Parietal lobe (tissue), 1 donor: ENCODE data around the gene FDCSP. TPM values are rescaled to one million over a fixed set of nuclear protein-coding genes. Genes with fewer than 3 reads are reported as not detected.

Source experiments
- total RNA-seq: library from RNA; depleted of rRNA; stranded (reverse); fragments of >200 nt; gene quantifications from one replicate; pipeline ENCODE4 v1.2.3, GENCODE V29; 2014

Gene FDCSP
- not detected for total RNA-seq

DNA sequence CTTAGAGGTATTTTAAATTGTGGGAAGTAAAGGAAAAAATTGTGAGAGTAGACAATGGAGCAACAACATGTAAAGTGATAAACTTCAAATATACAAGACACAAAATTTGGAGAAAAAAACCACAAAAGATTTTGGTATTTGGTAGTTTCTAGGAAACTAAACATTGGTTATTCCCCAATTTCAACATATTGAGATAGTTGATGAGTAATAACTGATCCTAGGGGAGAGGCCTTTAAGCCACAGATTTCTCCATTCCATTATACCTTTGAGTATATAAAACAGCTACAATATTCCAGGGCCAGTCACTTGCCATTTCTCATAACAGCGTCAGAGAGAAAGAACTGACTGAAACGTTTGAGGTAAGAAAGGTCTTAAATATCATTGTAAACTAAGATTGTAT lies at the start of gene FDCSP:
FDCSP (plus strand) TSS at position 301 of the 400 bp plus-strand sequence. CDS start 5,071 bp downstream, outside the sequence.

DNA sequence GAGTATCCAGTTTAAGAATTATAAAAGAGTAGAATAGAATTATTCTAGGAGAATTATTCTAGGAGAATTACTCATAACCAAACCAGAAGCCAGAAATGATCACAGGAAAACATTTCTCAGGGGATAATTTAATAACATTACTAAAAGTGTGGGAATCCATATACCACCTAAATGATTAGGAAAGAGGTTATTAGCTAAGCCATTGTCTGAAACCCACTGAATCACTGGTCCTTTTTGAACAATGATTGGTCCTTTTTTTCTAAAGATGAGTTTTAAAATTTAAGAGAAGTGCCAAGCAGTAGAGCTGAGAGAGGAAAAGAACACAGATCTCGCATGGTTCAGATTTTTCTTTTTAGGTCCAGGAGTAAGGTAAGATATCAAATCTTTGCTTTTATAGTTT lies 30.5 kb upstream of the FDCSP start, which contains the start of gene ODAM:
ODAM (plus strand) TSS at position 301 of the 400 bp plus-strand sequence. CDS start 819 bp downstream, outside the sequence.

DNA sequence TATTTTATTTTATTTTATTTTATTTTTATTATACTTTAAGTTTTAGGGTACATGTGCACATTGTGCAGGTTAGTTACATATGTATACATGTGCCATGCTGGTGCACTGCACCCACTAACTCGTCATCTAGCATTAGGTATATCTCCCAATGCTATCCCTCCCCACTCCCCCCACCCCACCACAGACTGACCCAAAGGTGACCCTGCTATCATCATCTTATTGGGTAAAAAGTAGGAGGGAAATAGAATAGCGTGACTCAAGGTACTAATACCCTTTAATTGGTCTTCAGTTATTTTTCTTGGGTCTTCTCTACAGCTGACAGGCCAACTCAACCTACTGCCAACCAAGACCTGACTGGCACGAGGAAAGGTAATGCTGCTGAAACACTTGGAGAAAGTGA lies 16.4 kb downstream of the FDCSP start, which contains the start of gene CSN3:
CSN3 (plus strand) TSS at position 301 of the 400 bp plus-strand sequence. CDS start 2,223 bp downstream, outside the sequence.

Other genes with a start within 250 kb of the FDCSP start
- gene STATH, start 230.2 kb upstream of the FDCSP start, total RNA-seq: not detected
- gene HTN3, start 197.7 kb upstream of the FDCSP start, total RNA-seq: not detected
- not detected for gene HTN1, start 175.7 kb upstream of the FDCSP start, total RNA-seq
- not detected for gene PRR27, start 71.9 kb upstream of the FDCSP start, total RNA-seq
- gene ODAM, start 30.4 kb upstream of the FDCSP start, total RNA-seq: not detected
- not detected for gene CSN3, start 16.5 kb downstream of the FDCSP start, total RNA-seq
- not detected for gene CABS1, start 108.9 kb downstream of the FDCSP start, total RNA-seq
- not detected for gene SMR3A, start 134.6 kb downstream of the FDCSP start, total RNA-seq
- gene SMR3B, start 157.0 kb downstream of the FDCSP start, total RNA-seq: not detected
- not detected for gene OPRPN, start 171.8 kb downstream of the FDCSP start, total RNA-seq
- not detected for gene MUC7, start 246.1 kb downstream of the FDCSP start, total RNA-seq